Activated B cell treated with CpG ODN at 0.5 μM for 24 hours (primary cell): ENCODE measurements around the gene SLC35D2. TPM values are rescaled to one million over a fixed set of nuclear protein-coding genes. Genes with fewer than 3 reads are reported as not detected.
"Not testable (repeated sequence)": the region's sequence is repeated elsewhere in the genome, so short reads cannot be mapped to it uniquely, and the experiment has no call there.

Experiments used
- ATAC-seq: fragments of 200-7000 bp; cut with Tn5 transposase; one replicate; pipeline ENCODE4 v1.10.0; 2021; ENCODE audit warnings: low read depth, mild to moderate bottlenecking, moderate library complexity
- CTCF ChIA-PET: fragments of 350-600 bp; sonication (Branson Sonifier 250); formaldehyde crosslinking; loops from one replicate; lab custom pipeline; 2021; ENCODE audit warnings: antibody characterized with exemption; lab: Charles Lee
- POLR2A ChIA-PET: fragments of 350-600 bp; sonication (Branson Sonifier 250); formaldehyde crosslinking; loops from one replicate; lab custom pipeline; 2021; ENCODE audit warnings: antibody characterized with exemption; lab: Charles Lee
- DNase-seq: peaks from one replicate; pipeline ENCODE4 v3.0.0; 2022
- H3K27ac Mint-ChIP-seq: one replicate; pipeline ENCODE4 v1.8.0; 2020; ENCODE audit warnings: mixed read lengths
- H3K27me3 Mint-ChIP-seq: one replicate; pipeline ENCODE4 v1.8.0; 2021; ENCODE audit warnings: mixed read lengths
- H3K36me3 Mint-ChIP-seq: one replicate; pipeline ENCODE4 v1.8.0; 2021; ENCODE audit warnings: low read depth, mixed read lengths
- H3K4me1 Mint-ChIP-seq: one replicate; pipeline ENCODE4 v1.8.0; 2021; ENCODE audit warnings: mixed read lengths
- H3K4me3 Mint-ChIP-seq: one replicate; pipeline ENCODE4 v1.8.0; 2020; ENCODE audit warnings: mild to moderate bottlenecking, mixed read lengths
- H3K9me3 Mint-ChIP-seq: one replicate; pipeline ENCODE4 v1.8.0; 2020; ENCODE audit warnings: mixed read lengths
- CTCF ChIP-seq: fragments of 200-600 bp; IDR thresholded peaks from one replicate; pipeline ENCODE4 v1.8.0; 2022; ENCODE audit warnings: antibody characterized with exemption, mild to moderate bottlenecking
- intact Hi-C: fragments of 100-400 bp; cut with micrococcal nuclease; formaldehyde crosslinking; loops from one replicate; pipeline ENCODE4 v1.15.1; 2024
- total RNA-seq: library from RNA; stranded (reverse); gene quantifications from 2 replicates; pipeline ENCODE4 v1.2.3, GENCODE V29; 2022

SLC35D2 gene
- total RNA-seq, 1 donor from 2014 or later, result 10.9 TPM

GRCh38 chr9:96367943-96368342, 15.6 kb downstream of the SLC35D2 start:
- Mint-ChIP-seq H3K27ac (peak overlapping the region; percentile 56), H3K9me3 (no peaks in the 10 kb centered on the region), H3K36me3 (peaks cover 7% of the 10 kb centered on the region), H3K4me3 (no peak overlapping the region), H3K4me1 (no peaks in the 10 kb centered on the region), H3K27me3 (no peaks in the 10 kb centered on the region)
- intact Hi-C loops, result no loop called here
- ATAC-seq, result no peak
- no peak for DNase-seq
- CTCF ChIA-PET, result no interaction called here
- POLR2A ChIA-PET, result no interaction called here
- TF ChIP-seq CTCF, result no peak

- Mint-ChIP-seq H3K9me3 (no peaks in the 10 kb centered on the region), H3K36me3 (peaks cover 9% of the 10 kb centered on the region), H3K27ac (no peak overlapping the region), H3K27me3 (no peaks in the 10 kb centered on the region), H3K4me3 (no peak overlapping the region), H3K4me1 (no peaks in the 10 kb centered on the region)
- intact Hi-C loops, result no loop called here
- CTCF ChIA-PET, result no interaction called here
- no peak for TF ChIP-seq CTCF
- ATAC-seq (no peak), DNase-seq (no peak)
- POLR2A ChIA-PET, result no interaction called here
These were observed 20.1 kb downstream of the SLC35D2 start for GRCh38 chr9:96363175-96363967.

- POLR2A ChIA-PET, H3K4me3 Mint-ChIP-seq, CTCF ChIA-PET, H3K27ac Mint-ChIP-seq, H3K9me3 Mint-ChIP-seq, DNase-seq, intact Hi-C loops, ATAC-seq, H3K36me3 Mint-ChIP-seq, H3K27me3 Mint-ChIP-seq, H3K4me1 Mint-ChIP-seq: not testable (repeated sequence)
These were observed 21.4 kb downstream of the SLC35D2 start for GRCh38 chr9:96362119-96362518.

GRCh38 chr9:96361668-96362067, 21.8 kb downstream of the SLC35D2 start:
- no peaks in the 10 kb centered on the region for H3K9me3 Mint-ChIP-seq
- peaks cover 8% of the 10 kb centered on the region for H3K36me3 Mint-ChIP-seq
- POLR2A ChIA-PET, result no interaction called here
- no peak for TF ChIP-seq CTCF
- CTCF ChIA-PET, result no interaction called here
- no peak overlapping the region for H3K27ac Mint-ChIP-seq
- H3K4me3 Mint-ChIP-seq, result no peak overlapping the region
- ATAC-seq (no peak), DNase-seq (no peak)
- intact Hi-C loops, result no loop called here
- no peaks in the 10 kb centered on the region for H3K27me3 Mint-ChIP-seq
- H3K4me1 Mint-ChIP-seq, result no peaks in the 10 kb centered on the region

GRCh38 chr9:96360976-96361375, 22.5 kb downstream of the SLC35D2 start:
- no peaks in the 10 kb centered on the region for H3K9me3 Mint-ChIP-seq
- H3K27me3 Mint-ChIP-seq, result no peaks in the 10 kb centered on the region
- peaks cover 8% of the 10 kb centered on the region for H3K36me3 Mint-ChIP-seq
- POLR2A ChIA-PET, result no interaction called here
- CTCF ChIA-PET, result no interaction called here
- DNase-seq (no peak), ATAC-seq (no peak)
- H3K4me3 Mint-ChIP-seq, result no peak overlapping the region
- intact Hi-C loops, result no loop called here
- no peaks in the 10 kb centered on the region for H3K4me1 Mint-ChIP-seq
- no peak overlapping the region for H3K27ac Mint-ChIP-seq
- TF ChIP-seq CTCF, result no peak

- H3K36me3 Mint-ChIP-seq, H3K4me3 Mint-ChIP-seq, H3K27me3 Mint-ChIP-seq, ATAC-seq, DNase-seq, CTCF ChIA-PET, H3K27ac Mint-ChIP-seq, H3K9me3 Mint-ChIP-seq, intact Hi-C loops, POLR2A ChIA-PET, H3K4me1 Mint-ChIP-seq: not testable (repeated sequence)
These were observed 23.0 kb downstream of the SLC35D2 start for GRCh38 chr9:96360523-96360922.
